HepG2 (cell line): ENCODE measurements around the gene RAB3C.

Experiments
- E2F2 ChIP-seq: sonication (generic); formaldehyde crosslinking; IDR thresholded peaks from 2 replicates; pipeline ENCODE4 v1.4.0; 2020; ENCODE audit warnings: missing genetic modification reagents, borderline replicate concordance
- MAZ ChIP-seq, 2 experiments: sonication (generic) in 1 of 2; formaldehyde crosslinking in 1 of 2; IDR thresholded peaks; 2 replicates each; pipeline versions ENCODE4 v1.5.0 to v1.6.1; 2012 to 2020; ENCODE audit warnings: low read depth in 2 of 2, mild to moderate bottlenecking in 2 of 2, borderline replicate concordance in 1 of 2, improper control_type of control experiment in 1 of 2, low read length in 1 of 2, missing genetic modification reagents in 1 of 2, moderate library complexity in 1 of 2
- PHB2 ChIP-seq: fragments of 450-650 bp; IDR thresholded peaks from 2 replicates; pipeline ENCODE4 v1.6.1; 2018; ENCODE audit not compliant: partially characterized antibody
- TAF1 ChIP-seq: sonication (generic); formaldehyde crosslinking; IDR thresholded peaks from 2 replicates; pipeline ENCODE4 v1.4.0; 2020; ENCODE audit warnings: missing genetic modification reagents
- ZBTB43 ChIP-seq: sonication (generic); formaldehyde crosslinking; conservative IDR thresholded peaks from 2 replicates; pipeline ENCODE4 v1.4.0; 2020; ENCODE audit warnings: missing genetic modification reagents
- TF ChIP-seq, protein P1 (sequence below): sonication (generic); formaldehyde crosslinking; IDR thresholded peaks from 2 replicates; pipeline ENCODE4 v1.5.0; 2020; ENCODE audit warnings: mild to moderate bottlenecking, missing genetic modification reagents, moderate library complexity

- TF ChIP-seq ZBTB43 (CRISPR knock-in tag) (no peak), PHB2 (no peak), MAZ (IDR thresholded peaks at IDR 0.05; ENCODE audit: borderline replicate concordance, low read depth, low read length) (no peak), MAZ (CRISPR knock-in tag; IDR thresholded peaks at IDR 0.05; ENCODE audit: low read depth) (no peak), E2F2 (no peak), TAF1 (CRISPR knock-in tag) (no peak)
- TF ChIP-seq, protein P1, sequence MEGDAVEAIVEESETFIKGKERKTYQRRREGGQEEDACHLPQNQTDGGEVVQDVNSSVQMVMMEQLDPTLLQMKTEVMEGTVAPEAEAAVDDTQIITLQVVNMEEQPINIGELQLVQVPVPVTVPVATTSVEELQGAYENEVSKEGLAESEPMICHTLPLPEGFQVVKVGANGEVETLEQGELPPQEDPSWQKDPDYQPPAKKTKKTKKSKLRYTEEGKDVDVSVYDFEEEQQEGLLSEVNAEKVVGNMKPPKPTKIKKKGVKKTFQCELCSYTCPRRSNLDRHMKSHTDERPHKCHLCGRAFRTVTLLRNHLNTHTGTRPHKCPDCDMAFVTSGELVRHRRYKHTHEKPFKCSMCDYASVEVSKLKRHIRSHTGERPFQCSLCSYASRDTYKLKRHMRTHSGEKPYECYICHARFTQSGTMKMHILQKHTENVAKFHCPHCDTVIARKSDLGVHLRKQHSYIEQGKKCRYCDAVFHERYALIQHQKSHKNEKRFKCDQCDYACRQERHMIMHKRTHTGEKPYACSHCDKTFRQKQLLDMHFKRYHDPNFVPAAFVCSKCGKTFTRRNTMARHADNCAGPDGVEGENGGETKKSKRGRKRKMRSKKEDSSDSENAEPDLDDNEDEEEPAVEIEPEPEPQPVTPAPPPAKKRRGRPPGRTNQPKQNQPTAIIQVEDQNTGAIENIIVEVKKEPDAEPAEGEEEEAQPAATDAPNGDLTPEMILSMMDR (CRISPR knock-in tag) = no peak
Measured at GRCh38 chr5:58898006-58898405, 315.1 kb downstream of the RAB3C start.
